ENCODE results near the gene GET4. TPM values are rescaled to one million over a fixed set of nuclear protein-coding genes. Genes with fewer than 3 reads are reported as not detected.
"Not testable (repeated sequence)": the region's sequence is repeated elsewhere in the genome, so short reads cannot be mapped to it uniquely, and the experiment has no call there.

The GET4 gene
- total RNA-seq, 2 experiments from 2014 or later = 22.3 to 27.1 TPM

DNA sequence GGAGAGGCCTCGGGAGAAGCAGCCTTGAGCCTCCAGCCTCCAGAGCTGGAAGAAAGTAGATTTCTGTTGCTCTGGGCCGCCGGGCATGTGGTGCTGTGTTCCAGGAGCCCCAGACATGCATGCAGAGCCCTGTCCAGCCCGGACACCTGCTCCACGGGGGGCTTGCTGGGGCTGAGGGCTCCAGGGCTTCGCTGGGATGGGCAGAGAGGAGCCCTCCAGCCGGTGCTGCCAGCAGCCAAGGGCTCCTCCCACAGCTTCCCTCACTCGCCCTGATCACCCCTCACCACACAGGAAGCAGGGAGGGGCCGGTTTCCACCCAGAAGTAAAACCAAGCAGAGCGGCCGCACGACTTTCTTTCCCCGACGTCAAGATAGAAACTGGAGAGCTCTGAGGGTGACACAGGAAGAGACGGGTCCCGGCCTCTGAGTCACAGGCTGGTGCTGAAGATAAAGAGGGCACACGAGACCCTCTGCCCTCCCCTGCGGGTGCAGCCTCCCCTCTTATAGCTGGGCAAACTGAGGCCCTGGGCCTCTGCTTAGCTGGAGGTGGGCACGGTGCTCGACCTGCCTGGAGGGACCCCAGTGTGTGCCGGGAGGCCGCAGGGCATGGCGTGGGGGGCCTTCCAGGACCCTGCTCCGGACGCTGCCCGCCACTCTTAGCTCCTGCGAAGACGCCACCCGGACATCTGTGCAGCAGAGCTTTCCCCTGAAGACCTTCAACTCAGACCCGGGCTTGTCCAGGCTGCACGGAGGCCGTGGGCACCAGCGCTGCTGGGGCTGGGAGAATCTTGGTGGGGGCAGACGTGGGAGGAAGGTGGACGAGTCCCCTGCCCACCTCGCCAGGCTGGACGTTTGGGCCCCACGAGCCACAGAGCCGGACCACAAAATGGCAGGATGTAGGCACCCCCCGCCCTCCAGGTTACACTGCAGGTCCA, 47.0 kb downstream of the GET4 start:
- Mint-ChIP-seq H3K36me3 (no peaks in the 10 kb centered on the region), H3K27me3 (no peaks in the 10 kb centered on the region), H3K27ac (peak overlapping the region; percentile 92), H3K9me3 (no peaks in the 10 kb centered on the region), H3K4me1 (ENCODE audit: low read depth) (peaks cover 39% of the 10 kb centered on the region), H3K4me3 (peak overlapping the region; percentile 71)
- ChIA-PET POLR2A (interaction anchor here (0.7 to 3.0 kb wide), 7 partner anchors 11 to 215 kb away, joined by 3 to 19 read pairs (median 5); partner anchors contain the start of genes COX19 and GET4), CTCF (interaction anchor here (1.0 to 3.0 kb wide), 5 partner anchors 13 to 180 kb away, joined by 3 to 17 read pairs (median 5); partner anchors contain the start of gene ADAP1)
- intact Hi-C loops (cut with micrococcal nuclease) = loop anchor here (1.0 to 5.0 kb wide), 5 partner anchors 18 to 571 kb away; partner anchors contain the start of genes GET4 and SUN1
- DNase-seq = peak; percentile 98

DNA sequence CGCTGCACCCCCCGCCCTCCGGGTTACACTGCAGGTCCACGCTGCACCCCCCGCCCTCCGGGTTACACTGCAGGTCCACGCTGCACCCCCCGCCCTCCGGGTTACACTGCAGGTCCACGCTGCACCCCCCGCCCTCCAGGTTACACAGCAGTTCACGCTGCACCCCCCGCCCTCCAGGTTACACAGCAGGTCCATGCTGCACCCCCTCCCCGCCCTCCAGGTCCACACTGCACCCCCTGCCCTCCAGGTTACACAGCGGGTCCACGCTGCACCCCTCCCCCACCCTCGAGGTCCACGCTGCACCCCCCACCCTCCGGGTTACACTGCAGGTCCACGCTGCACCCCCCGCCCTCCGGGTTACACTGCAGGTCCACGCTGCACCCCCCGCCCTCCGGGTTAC, 47.7 kb downstream of the GET4 start:
- peak; percentile 8 for DNase-seq
- H3K27ac Mint-ChIP-seq, H3K36me3 Mint-ChIP-seq, H3K4me3 Mint-ChIP-seq, H3K27me3 Mint-ChIP-seq, H3K9me3 Mint-ChIP-seq: not testable (repeated sequence)
- POLR2A ChIA-PET = interaction anchor here (1.2 to 3.0 kb wide), 3 partner anchors 48 to 321 kb away, joined by 3 to 19 read pairs (median 6); partner anchors contain the start of genes COX19 and GET4
- H3K4me1 Mint-ChIP-seq (ENCODE audit: low read depth) = peaks cover 43% of the 10 kb centered on the region
- intact Hi-C loops (cut with micrococcal nuclease) = loop anchor here (5.0 kb wide), 3 partner anchors 92 to 572 kb away; partner anchors contain the start of gene SUN1
- CTCF ChIA-PET = interaction anchor here (1.3 to 1.4 kb wide), 2 partner anchors 162 to 179 kb away, joined by 4 to 5 read pairs; no protein-coding TSS in a partner anchor

DNA sequence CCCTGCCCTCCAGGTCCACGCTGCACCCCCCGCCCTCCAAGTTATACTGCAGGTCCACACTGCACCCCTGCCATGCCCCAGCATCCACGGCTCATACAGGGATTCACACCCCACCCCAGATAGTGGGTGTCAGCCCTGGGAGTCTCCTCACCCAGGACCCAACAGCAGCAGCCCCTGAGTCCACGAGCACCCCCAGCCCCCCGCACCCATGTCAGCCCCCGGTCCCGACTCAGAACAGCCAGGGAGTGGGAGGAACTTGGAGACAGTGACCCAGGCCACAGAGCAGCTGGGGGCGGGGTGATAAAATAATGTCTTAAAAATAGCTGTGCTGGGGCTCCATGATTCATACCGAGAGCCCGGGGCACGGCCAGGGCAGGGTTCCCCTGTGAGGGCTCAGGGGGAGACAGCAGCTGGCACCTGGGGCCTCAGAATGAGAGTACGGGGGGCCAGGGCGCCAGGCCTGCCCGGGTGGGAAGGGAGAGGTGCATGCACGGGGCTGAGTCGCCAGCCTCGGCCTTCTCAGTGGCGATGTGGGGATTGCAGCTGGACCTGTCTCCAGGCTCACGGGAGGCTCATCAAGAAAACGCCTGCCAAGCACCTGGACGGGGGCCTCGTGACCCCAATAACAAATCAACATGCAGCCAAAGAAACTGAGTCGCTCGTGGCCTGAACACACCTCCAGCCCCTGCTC, 48.3 kb downstream of the GET4 start:
- H3K9me3 Mint-ChIP-seq = no peaks in the 10 kb centered on the region
- H3K4me3 Mint-ChIP-seq = peak overlapping the region; percentile 59
- H3K36me3 Mint-ChIP-seq = peaks cover 3% of the 10 kb centered on the region
- no peaks in the 10 kb centered on the region for H3K27me3 Mint-ChIP-seq
- peak; percentile 85 for DNase-seq
- POLR2A ChIA-PET = interaction anchor here (1.1 to 1.2 kb wide), 2 partner anchors 16 to 322 kb away, joined by 3 read pairs; no protein-coding TSS in a partner anchor
- peaks cover 47% of the 10 kb centered on the region for H3K4me1 Mint-ChIP-seq (ENCODE audit: low read depth)
- intact Hi-C loops (cut with micrococcal nuclease) = loop anchor here (5.0 kb wide), 3 partner anchors 92 to 572 kb away; partner anchors contain the start of gene SUN1
- CTCF ChIA-PET = interaction anchor here (1.4 to 1.5 kb wide), 2 partner anchors 120 to 161 kb away, joined by 3 to 4 read pairs; no protein-coding TSS in a partner anchor
- H3K27ac Mint-ChIP-seq = peak overlapping the region; percentile 70

DNA sequence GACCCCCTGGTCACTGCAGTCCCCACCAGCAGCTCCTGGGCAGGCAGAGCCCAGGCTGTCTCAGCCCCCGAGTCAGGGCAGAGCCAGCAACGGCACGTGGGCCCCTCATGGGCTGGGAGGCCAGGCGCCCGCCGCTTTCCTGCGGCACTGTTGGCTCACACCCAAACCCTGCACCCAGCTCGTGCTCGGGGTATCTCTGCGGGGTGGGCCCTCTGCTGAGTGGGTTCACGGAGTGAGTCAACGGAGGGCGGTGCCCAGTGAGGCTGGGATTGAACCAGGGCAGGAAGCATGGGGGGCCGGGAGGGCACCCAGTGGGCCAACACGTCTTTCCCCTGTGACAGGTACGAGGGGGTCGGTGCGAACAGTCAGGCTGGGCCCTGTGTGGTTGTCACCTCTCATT, 49.2 kb downstream of the GET4 start:
- DNase-seq = peak; percentile 26
- ChIA-PET POLR2A (interaction anchor here (1.1 kb wide), 1 partner anchor 15 kb away, joined by 3 read pairs; no protein-coding TSS in a partner anchor), CTCF (interaction anchor here (1.4 to 1.5 kb wide), 2 partner anchors 120 to 160 kb away, joined by 3 to 4 read pairs; no protein-coding TSS in a partner anchor)
- Mint-ChIP-seq H3K9me3 (peaks cover 3% of the 10 kb centered on the region), H3K27ac (no peak overlapping the region), H3K36me3 (peaks cover 5% of the 10 kb centered on the region), H3K4me1 (ENCODE audit: low read depth) (peaks cover 50% of the 10 kb centered on the region), H3K27me3 (no peaks in the 10 kb centered on the region), H3K4me3 (no peak overlapping the region)
- intact Hi-C loops (cut with micrococcal nuclease) = no loop called here

DNA sequence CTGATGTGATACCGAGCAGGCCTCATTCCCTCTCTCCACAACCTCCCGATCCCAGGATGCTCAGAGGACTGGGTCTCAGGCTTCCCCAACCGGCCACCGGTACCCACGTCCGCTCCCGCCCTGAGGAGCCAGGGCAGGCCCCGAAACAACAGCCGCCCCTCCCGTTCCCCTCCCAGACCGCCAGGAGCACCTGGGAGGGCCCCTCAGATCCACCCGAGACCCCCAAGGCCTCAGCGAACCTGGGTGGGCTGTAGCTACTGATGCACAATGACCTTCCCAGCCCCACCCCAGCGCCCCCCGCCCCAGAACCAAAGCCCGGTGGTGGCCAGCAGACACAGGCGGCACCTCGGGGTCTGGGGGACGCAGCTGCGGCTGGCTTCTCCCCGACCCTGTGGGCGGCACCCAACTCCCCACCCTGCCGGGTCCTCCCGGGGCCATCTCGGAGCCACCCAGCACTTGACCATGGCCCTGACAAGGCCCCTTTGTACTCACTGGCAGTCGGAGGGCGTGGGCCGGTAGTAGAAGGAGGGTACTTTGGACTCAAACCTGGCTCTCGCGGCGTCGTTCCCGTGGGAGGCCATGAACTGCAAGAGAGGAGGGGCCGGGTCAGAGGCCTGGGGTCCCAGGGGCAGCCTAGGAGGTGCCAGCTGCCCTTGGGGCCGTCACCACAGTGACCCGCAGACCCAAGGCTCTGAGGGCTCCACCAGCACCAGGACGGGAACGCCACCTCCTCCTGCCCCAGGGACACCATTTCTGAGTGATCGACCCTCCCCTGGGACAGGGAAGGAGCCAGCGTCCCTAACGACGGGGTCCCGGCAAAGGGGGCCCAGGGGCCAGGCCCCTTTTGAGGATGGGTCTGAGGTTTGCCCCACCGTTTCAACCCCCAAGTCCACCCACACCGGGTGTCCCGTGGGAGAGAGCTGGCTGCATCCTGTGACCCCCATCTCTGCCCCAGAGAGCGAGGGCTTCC, 50.0 kb downstream of the GET4 start:
- intact Hi-C loops (cut with micrococcal nuclease) = no loop called here
- Mint-ChIP-seq H3K4me1 (ENCODE audit: low read depth) (peaks cover 42% of the 10 kb centered on the region), H3K27ac (no peak overlapping the region), H3K36me3 (peaks cover 5% of the 10 kb centered on the region), H3K9me3 (peaks cover 3% of the 10 kb centered on the region), H3K4me3 (no peak overlapping the region), H3K27me3 (no peaks in the 10 kb centered on the region)
- POLR2A ChIA-PET = no interaction called here
- CTCF ChIA-PET = interaction anchor here (1.5 kb wide), 1 partner anchor 119 kb away, joined by 3 read pairs; no protein-coding TSS in a partner anchor
- DNase-seq = no peak

DNA sequence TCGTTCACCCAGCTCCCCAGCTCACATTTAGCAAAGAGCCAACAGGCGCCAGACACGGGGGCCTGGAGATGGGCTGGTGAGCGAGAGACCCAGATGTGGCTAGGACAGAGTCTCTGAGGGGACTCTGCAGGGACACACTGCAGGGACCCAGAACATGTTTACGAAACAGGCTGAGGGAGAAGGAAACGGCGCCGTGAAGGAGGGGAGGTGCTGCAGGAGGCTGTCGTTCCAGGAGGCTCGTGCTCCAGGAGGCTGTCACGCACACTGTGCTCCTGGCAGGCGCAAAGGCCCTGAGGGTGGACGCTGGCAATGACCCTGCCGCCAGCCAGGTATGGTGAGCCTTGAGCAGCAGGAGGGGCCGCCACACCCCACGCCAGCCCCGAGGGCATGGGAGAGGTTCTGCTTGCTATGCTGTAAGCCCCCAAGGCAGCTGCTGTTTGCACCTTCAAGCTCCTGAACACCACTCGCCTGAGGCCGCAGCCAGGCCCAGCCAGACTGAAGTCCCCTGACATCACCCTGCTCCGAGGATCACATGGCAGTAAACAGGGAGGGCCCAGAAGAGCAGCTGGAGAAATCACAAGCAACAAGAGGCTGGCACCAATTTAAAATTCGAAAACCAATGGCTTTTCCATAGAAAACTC, 50.8 kb downstream of the GET4 start:
- Mint-ChIP-seq H3K4me1 (ENCODE audit: low read depth) (peaks cover 37% of the 10 kb centered on the region), H3K9me3 (peaks cover 3% of the 10 kb centered on the region), H3K36me3 (peaks cover 5% of the 10 kb centered on the region), H3K27me3 (no peaks in the 10 kb centered on the region), H3K4me3 (no peak overlapping the region), H3K27ac (no peak overlapping the region)
- POLR2A ChIA-PET = no interaction called here
- intact Hi-C loops (cut with micrococcal nuclease) = no loop called here
- DNase-seq = no peak
- CTCF ChIA-PET = no interaction called here

DNA sequence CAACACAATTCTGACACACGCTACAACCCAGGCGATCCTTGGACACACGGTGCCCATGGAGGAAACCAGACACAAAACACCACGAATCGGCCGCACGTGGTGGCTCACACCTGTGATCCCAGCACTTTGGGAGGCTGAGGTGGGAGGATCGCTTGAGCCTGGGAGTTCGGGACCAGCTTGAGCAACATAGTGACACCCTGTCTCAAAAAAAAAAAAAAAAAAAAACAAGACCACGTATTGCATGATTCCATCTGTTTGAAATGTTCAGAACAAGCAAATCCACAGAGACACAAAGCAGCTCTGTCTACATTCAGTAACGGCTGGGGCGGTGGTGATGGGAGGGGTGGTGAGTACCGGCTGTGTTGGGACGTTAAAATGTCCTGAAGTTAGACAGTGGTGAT, 53.0 kb downstream of the GET4 start:
- H3K4me1 Mint-ChIP-seq (ENCODE audit: low read depth) = peaks cover 23% of the 10 kb centered on the region
- peaks cover 5% of the 10 kb centered on the region for H3K36me3 Mint-ChIP-seq
- no peaks in the 10 kb centered on the region for H3K27me3 Mint-ChIP-seq
- H3K27ac Mint-ChIP-seq = peak overlapping the region; percentile 83
- intact Hi-C loops (cut with micrococcal nuclease) = no loop called here
- H3K9me3 Mint-ChIP-seq = peaks cover 3% of the 10 kb centered on the region
- no peak for DNase-seq
- H3K4me3 Mint-ChIP-seq = no peak overlapping the region
- POLR2A ChIA-PET = no interaction called here
- CTCF ChIA-PET = interaction anchor here (0.6 kb wide), 1 partner anchor 1336 kb away, joined by 3 read pairs; no protein-coding TSS in a partner anchor

DNA sequence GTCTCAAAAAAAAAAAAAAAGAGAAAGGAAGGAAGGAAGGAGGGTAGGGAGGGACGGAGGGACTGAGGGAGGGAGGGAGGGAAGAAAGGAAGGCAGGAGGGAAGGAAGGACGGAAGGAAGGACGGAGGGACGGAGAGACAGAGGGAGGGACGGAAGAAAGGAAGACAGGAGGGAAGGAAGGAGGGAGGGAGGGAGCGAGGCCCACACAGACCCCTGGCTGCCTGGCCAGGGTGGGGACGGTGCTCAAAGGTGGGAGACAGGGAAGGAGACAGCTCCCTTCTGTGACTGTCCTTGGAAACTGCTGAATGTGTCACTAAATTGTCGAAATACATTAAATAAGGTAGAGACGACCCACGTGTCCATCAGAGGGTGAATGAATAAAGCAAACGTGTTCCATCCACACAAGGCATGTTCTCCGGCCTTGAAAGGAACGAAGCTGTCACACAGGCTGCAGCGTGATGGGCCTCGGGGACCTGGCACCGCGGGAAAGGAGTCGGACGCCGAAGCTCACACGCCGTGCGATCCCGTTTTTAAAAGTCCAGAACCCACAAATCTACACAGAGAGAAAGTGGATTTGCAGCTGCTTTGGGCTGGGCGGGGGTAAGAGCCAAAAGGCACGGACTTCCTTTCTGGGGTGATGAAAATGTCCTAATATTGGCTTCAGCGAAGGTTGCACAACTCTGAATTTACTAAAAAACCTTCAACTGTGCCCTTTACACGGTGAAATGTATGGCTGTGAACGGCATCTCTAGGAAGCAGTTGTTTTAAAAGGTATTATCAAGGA, 54.8 kb downstream of the GET4 start:
- intact Hi-C loops (cut with micrococcal nuclease) = loop anchor here (1.0 to 2.0 kb wide), 2 partner anchors 9 to 54 kb away; partner anchors contain the start of gene GET4
- CTCF ChIA-PET = interaction anchor here (1.5 kb wide), 1 partner anchor 10 kb away, joined by 3 read pairs; no protein-coding TSS in a partner anchor
- peaks cover 5% of the 10 kb centered on the region for H3K36me3 Mint-ChIP-seq
- POLR2A ChIA-PET = no interaction called here
- no peak overlapping the region for H3K4me3 Mint-ChIP-seq
- H3K27ac Mint-ChIP-seq = no peak overlapping the region
- H3K27me3 Mint-ChIP-seq = no peaks in the 10 kb centered on the region
- no peak for DNase-seq
- peaks cover 20% of the 10 kb centered on the region for H3K4me1 Mint-ChIP-seq (ENCODE audit: low read depth)
- peaks cover 3% of the 10 kb centered on the region for H3K9me3 Mint-ChIP-seq

DNA sequence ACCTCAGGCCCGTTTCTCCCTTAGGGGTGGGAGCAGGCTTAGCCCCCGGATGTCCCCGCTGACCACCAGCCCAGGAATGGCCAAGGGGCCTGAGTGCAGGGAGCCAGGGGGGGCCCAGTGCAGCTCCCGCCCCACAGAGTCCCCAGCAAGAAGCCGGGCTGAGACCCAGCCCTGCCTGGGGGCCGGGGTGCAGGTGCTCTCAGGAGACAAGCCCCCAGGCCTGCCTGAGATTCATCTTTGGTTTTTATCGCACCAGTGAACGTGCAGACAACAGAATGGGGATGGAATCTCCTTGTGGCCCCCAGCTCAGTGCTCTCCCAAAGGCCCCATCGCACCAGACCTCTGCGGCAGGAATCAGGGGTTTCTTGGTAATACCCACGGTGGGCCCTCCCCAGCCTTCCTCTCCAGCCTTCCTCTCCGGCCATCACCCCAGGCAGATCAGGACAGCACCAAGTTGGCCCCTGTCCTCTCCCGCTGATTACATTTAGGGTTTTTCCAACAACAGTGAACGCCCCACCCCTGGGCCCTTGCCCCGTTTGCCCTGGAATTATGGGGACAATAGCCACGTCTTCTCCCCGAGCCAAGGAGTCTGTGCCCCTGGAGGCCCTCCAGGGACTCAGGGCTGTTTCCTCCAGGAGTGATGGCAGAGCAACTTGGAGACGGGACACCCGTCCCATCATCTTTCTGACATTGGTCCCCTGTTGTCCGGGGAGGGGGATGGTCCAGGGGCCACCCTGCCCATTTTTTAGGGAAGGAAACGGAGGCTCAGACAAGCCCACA, 55.7 kb downstream of the GET4 start:
- Mint-ChIP-seq H3K27me3 (no peaks in the 10 kb centered on the region), H3K4me1 (ENCODE audit: low read depth) (peaks cover 26% of the 10 kb centered on the region), H3K36me3 (peaks cover 5% of the 10 kb centered on the region), H3K27ac (no peak overlapping the region), H3K9me3 (peaks cover 3% of the 10 kb centered on the region), H3K4me3 (no peak overlapping the region)
- intact Hi-C loops (cut with micrococcal nuclease) = loop anchor here (2.0 kb wide), 1 partner anchor 55 kb away; the partner anchor contains the start of gene GET4
- ChIA-PET POLR2A (no interaction called here), CTCF (no interaction called here)
- no peak for DNase-seq

DNA sequence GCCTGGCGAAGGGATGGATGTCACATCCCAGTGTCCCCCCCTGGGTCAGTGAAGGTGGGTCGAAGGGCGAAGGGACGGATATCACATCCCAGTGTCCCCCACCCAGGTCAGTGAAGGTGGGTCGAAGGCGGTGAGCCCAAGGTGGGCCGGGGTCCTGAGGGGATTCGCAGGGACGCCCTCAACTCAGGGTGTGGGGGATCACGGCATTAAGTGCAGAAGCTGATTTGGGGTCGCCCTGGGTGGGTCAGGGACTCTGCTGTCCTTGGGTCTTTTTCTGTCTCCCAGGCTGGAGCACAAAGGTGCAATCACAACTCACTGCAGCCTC, 56.3 kb downstream of the GET4 start:
- Mint-ChIP-seq H3K27me3 (no peaks in the 10 kb centered on the region), H3K36me3 (peaks cover 5% of the 10 kb centered on the region), H3K9me3 (peaks cover 3% of the 10 kb centered on the region), H3K4me1 (ENCODE audit: low read depth) (peaks cover 26% of the 10 kb centered on the region), H3K4me3 (no peak overlapping the region), H3K27ac (no peak overlapping the region)
- intact Hi-C loops (cut with micrococcal nuclease) = no loop called here
- POLR2A ChIA-PET = no interaction called here
- CTCF ChIA-PET = no interaction called here
- DNase-seq = no peak
